Stimulated activated CD8-positive, alpha-beta memory T cell treated with anti-CD3 and anti-CD28 coated beads, Interleukin-4, amount 100 ng/mL, for 4 hours (primary cell): Measurements from ENCODE around the gene ADAM11.

Experiments used
- DNase-seq, 2 donors: peaks; one replicate each; pipeline ENCODE4 v3.0.0-alpha.2; 2020; ENCODE audit warnings: low read depth in 2 of 2, low spot score in 1 of 2

ADAM11 gene

GRCh38 chr17:44775136-44775837 is 16.5 kb downstream of the ADAM11 start:
- DNase-seq, result peak; percentile 96

- no peak for DNase-seq
Observed at GRCh38 chr17:44775838-44776621, 17.2 kb downstream of the ADAM11 start.

GRCh38 chr17:44776628-44777393 is 18.0 kb downstream of the ADAM11 start:
- DNase-seq, result no peak

GRCh38 chr17:44777394-44778348 is 18.9 kb downstream of the ADAM11 start:
- DNase-seq, result no peak

- no peak for DNase-seq
Observed at GRCh38 chr17:44778656-44779210, 19.9 kb downstream of the ADAM11 start.

DNA sequence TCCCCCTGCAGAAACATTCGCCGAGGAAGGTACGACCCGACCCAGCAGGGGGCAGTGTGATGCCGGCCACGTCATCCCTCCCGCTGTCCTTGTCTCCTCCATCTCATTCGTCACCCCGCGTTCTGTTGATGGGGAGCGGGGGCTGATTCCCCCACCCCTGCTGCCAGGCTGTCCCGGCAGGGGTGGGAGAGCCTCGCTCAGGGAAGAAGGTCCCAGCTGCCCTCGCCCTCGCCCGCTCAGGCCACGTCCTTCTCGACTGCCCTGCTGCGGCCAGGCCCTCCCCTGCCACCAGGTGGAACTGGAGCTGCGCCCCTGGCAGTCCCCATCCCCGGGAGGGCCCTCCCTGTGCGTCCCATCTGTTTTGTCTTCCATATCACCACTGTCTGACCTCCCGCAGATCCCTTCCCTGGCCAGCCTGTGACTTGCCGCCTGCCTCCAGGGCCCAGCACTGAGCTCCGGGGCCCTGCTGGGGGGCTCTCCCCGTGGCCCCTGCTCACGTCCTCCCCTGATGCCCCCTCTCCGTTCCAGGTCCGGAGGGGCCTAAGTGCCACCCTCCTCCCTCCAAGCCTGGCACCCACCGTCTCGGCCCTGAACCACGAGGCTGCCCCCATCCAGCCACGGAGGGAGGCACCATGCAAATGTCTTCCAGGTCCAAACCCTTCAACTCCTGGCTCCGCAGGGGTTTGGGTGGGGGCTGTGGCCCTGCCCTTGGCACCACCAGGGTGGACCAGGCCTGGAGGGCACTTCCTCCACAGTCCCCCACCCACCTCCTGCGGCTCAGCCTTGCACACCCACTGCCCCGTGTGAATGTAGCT is 20.6 kb downstream of the ADAM11 start:
- DNase-seq, result peak; percentile 66 to 72

DNA sequence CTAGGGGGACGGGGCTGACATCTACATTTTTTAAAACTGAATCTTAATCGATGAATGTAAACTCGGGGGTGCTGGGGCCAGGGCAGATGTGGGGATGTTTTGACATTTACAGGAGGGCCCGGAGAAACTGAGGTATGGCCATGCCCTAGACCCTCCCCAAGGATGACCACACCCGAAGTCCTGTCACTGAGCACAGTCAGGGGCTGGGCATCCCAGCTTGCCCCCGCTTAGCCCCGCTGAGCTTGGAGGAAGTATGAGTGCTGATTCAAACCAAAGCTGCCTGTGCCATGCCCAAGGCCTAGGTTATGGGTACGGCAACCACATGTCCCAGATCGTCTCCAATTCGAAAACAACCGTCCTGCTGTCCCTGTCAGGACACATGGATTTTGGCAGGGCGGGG is 21.4 kb downstream of the ADAM11 start:
- no peak for DNase-seq

DNA sequence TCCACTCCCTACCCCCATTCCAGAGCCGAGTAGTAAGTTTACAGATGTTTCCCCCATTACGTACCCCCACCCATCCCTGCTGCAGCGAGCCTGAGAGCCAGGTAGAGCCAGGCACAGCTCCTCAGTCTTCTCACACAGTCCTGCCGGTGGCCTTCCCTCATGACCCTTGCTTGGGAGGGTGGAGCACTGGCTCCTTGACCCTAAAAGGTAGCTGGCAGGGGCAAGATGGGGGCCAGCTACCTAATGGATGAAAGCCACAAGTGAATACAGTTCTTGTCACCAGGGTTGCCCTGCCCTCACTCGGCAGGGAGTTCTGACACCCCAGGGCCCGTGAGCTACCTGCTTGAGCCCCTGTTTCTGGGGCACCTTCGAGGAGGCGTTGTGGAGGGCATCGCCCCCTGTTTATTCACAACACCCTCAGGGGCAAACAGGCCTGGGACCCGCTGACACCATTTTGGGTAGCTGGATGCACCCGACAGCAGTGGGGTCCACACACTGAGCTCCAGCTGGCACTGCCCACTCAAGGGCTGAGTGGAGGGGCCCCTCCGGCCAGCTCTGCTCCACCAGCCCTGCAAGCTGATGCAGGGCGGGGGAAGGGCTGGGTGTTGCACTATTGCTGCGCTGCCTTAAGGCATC is 22.2 kb downstream of the ADAM11 start:
- no peak for DNase-seq

- no peak for DNase-seq
Observed at GRCh38 chr17:44781551-44782325, 22.9 kb downstream of the ADAM11 start.

DNA sequence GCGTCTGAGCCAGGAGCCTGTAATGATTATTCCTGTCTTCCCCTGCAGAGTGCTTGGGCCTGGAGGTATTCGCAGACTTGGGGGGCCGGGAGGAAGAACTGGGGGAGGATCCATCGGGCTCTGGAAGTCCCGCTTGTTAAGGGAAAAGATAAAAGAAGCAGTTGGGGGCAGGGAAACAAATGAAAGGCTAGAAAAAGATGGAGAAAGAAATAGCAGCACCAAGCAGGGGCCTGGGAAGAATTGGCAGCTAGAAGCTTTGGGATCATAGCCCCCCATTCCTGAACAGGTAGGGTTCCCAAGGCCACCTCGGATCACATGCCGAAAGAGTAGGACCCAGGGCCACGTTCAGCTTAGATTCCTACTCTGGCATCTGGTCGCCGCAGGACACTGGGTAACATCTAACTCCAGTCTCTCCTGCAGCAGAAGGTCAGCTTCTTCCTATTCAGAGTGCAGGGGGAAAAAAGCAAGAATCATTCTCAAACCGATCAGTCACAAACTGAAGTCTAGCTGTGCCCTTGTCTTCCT is 23.6 kb downstream of the ADAM11 start:
- DNase-seq, result no peak

- no peak for DNase-seq
Observed at GRCh38 chr17:44785921-44786320, 27.1 kb downstream of the ADAM11 start.

DNA sequence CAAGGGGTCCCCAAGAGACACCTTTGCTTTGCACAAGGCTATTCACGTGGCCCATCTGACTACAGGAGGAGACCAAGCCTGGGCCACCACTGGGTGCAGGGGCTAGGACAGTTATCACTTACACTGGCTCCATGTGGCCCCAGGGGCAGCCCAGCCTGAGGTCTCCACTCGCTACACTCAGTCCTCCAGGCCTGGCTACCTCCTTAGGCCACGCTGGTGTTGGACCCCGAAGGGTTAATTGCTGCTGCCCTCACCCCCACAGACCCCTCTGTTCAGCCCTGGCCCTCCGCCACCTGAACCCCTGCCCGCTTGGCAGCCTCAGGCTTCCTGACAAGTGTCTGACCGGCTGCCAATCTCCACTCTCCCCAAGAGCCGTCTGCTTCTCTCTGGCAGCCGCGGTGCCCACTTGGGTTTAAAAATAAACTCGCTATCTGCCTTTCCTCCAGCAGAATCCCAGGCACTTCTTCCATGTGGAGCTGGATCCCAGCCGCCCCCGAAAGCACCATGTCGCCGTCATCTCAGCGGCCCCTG is 27.8 kb downstream of the ADAM11 start:
- DNase-seq, result no peak

DNA sequence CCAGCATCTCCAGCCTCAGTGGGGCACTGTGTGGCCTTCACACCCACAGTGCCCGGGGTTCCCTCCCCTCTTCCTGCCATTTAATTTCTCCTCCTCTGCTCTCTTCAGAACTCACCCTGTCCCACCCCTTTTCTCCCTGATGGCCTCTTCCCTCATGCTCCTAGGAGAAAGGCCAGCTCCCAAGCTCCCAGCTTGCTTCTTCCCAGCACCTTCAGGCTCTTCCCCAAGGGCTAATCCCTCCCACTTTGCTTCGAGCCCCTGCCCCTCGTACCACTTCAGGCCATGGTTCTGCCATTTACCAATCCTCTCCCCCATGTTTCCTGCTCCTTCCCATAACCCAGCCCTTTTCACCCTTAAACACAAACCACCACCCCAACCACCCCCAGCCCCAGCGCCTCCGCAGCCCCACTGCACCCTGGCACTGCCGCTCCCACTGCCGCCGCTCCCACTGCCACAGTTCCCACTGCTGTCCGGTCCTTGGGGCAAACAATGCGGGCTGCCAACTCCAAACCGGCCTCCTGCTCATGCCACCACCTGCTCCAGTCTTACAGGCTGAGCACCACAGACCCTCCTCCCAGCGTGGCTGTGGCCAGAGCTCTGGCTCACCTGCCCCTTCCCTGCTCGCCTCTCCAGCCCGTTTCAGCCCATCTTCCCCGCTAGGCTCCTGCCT is 28.6 kb downstream of the ADAM11 start:
- DNase-seq, result no peak

DNA sequence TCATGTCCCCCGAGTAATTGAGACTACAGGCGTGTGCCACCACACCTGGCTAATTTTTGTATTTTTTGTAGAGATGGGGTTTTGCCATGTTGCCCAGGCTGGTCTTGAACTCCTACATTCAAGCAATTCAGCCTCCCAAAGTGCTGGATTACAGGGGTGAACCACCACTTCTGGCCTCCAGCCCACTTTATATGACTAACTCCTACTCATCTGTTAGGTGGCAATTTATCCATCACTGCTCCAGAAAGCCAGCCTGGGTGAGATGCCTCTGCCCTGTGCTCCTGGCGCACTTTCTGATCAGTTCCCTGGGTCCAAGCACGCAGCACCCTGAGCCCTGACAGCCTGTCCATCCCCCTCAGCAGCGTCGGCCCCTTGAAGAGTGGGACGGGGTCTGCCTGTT is 29.4 kb downstream of the ADAM11 start:
- no peak for DNase-seq

DNA sequence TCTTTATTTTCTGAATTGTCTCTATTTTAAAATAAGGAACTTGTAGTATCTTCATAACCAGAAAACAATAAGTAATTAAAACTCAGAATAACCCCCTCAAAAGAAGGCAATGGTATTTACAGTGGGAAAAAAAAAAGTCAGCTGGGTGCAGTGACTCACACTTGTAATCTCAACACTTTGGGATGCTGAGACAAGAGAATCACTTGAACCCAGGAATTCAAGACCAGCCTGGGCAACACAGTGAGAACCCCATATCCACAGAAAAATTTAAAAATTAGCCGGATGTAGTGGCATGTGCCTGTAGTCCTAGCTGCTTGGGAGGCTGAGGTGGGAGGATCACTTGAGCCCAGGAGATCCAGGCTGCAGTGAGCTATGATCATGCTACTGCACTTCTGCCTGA is 33.5 kb downstream of the ADAM11 start:
- DNase-seq, result no peak

DNA sequence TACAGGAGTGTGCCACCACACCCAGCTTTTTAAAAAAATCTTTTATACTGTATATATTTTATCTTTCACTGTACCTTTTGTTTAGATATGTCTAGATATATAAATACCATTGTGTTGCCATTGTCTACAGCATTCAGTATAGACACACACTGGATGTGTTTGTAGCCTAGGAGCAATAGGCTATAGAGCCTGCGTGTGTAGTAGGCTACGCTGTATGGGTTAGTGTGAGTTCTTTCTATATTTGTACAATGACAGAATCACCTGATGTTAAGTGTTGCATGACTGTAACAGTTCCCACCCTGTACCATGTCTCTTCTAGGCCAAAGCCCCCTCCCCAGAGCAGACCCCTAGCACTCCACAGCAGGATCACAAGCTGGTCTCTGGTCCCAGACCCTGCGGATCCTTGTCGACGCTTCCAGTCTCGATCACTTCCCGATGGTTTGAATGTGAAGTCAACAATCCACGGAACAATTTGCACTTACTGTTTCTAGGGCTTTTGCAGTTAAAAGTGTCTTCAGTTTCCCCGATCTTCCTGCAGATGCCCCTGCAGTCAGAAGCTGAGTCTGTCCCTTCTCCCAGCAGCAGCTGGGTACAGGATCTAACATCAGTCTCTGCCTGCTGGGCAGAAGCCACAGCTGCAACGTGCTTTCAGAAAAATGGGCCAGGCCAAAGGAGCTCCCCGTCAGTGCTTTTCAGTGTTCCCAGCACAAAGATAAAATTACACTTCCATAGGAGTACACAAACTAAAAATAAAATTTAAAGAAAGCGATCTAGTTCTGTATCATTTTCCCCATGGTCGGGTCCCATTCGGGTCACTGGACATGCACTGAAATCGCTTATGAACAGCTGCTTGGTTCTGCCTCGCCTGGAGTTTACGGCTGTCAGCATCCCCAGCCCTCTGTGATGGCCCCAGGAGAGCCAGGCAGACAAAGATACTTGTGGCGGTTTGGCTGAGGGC is 35.4 kb downstream of the ADAM11 start:
- no peak for DNase-seq
